CD4-positive, alpha-beta memory T cell (primary cell): Measurements from ENCODE around the gene CDH2. TPM values are rescaled to one million over a fixed set of nuclear protein-coding genes. Genes with fewer than 3 reads are reported as not detected.

Experiments
- CTCF ChIA-PET: fragments of 350-600 bp; sonication (Branson Sonifier 250); formaldehyde crosslinking; loops from one replicate; lab custom pipeline; 2021; ENCODE audit warnings: inconsistent platforms; ENCODE audit not compliant: partially characterized antibody; lab: Charles Lee
- POLR2A ChIA-PET: fragments of 350-600 bp; sonication (Branson Sonifier 250); formaldehyde crosslinking; loops from one replicate; lab custom pipeline; 2021; ENCODE audit not compliant: partially characterized antibody; lab: Charles Lee
- DNase-seq, 5 donors: peaks; one replicate each; pipeline versions ENCODE4 v3.0.0 to v3.0.0-alpha.2; 2020 to 2022; ENCODE audit warnings: mixed read lengths in 1 of 5
- H3K27ac ChIP-seq: one replicate; pipeline ENCODE4 v1.7.0; 2013; ENCODE audit warnings: low read depth, low read length
- H3K27me3 ChIP-seq: 2 replicates; pipeline ENCODE4 v1.7.0; 2013; ENCODE audit warnings: mild to moderate bottlenecking, low read length, moderate library complexity; ENCODE audit not compliant: insufficient read depth
- H3K36me3 ChIP-seq: 2 replicates; pipeline ENCODE4 v1.7.0; 2013; ENCODE audit warnings: mild to moderate bottlenecking, low read length, moderate library complexity; ENCODE audit not compliant: insufficient read depth
- H3K4me1 ChIP-seq: 2 replicates; pipeline ENCODE4 v1.7.0; 2013; ENCODE audit warnings: mild to moderate bottlenecking, low read length, moderate library complexity; ENCODE audit not compliant: insufficient read depth
- H3K4me3 ChIP-seq, 2 donors: one replicate each; pipeline ENCODE4 v1.7.0; 2013; ENCODE audit warnings: low read length in 2 of 2, mild to moderate bottlenecking in 1 of 2
- H3K9me3 ChIP-seq, 2 donors: one replicate each; pipeline ENCODE4 v1.7.0; 2013; ENCODE audit warnings: low read length in 2 of 2, control low read depth in 1 of 2; ENCODE audit not compliant: control insufficient read depth in 1 of 2
- H3K27ac Mint-ChIP-seq, 7 donors: one replicate each; pipeline ENCODE4 v1.8.0; 2020 to 2021; ENCODE audit warnings: mixed read lengths in 7 of 7, mild to moderate bottlenecking in 6 of 7, inconsistent platforms in 3 of 7, moderate library complexity in 3 of 7
- H3K27me3 Mint-ChIP-seq, 2 donors: one replicate each; pipeline ENCODE4 v1.8.0; 2020 to 2021; ENCODE audit warnings: mixed read lengths in 2 of 2
- H3K36me3 Mint-ChIP-seq, 2 donors: one replicate each; pipeline ENCODE4 v1.8.0; 2020 to 2021; ENCODE audit warnings: mixed read lengths in 2 of 2, inconsistent platforms in 1 of 2, mild to moderate bottlenecking in 1 of 2
- H3K4me1 Mint-ChIP-seq, 4 donors: one replicate each; pipeline ENCODE4 v1.8.0; 2020 to 2021; ENCODE audit warnings: mixed read lengths in 4 of 4, mild to moderate bottlenecking in 1 of 4
- H3K4me3 Mint-ChIP-seq, 8 donors: one replicate each; pipeline ENCODE4 v1.8.0; 2020 to 2021; ENCODE audit warnings: mixed read lengths in 8 of 8, mild to moderate bottlenecking in 7 of 8, moderate library complexity in 6 of 8, inconsistent platforms in 3 of 8
- H3K9me3 Mint-ChIP-seq, 8 donors: one replicate each; pipeline ENCODE4 v1.8.0; 2020 to 2021; ENCODE audit warnings: mixed read lengths in 8 of 8, mild to moderate bottlenecking in 5 of 8, inconsistent platforms in 3 of 8, moderate library complexity in 1 of 8
- intact Hi-C: fragments of 100-400 bp; cut with micrococcal nuclease; formaldehyde crosslinking; loops from one replicate; pipeline ENCODE4 v1.15.1; 2023
- polyA plus RNA-seq, 2 donors: library from polyadenylated mRNA; unstranded; fragments of 300-500 nt; fragmentation: Illumina TruSeq; gene quantifications; one replicate each; pipeline ENCODE4 v1.2.3, GENCODE V29; 2021
- total RNA-seq, 2 experiments: library from RNA; stranded (reverse); gene quantifications; one replicate each; pipeline ENCODE4 v1.2.3, GENCODE V29; 2021

CDH2 gene
- not detected for total RNA-seq
- not detected for polyA plus RNA-seq

DNA sequence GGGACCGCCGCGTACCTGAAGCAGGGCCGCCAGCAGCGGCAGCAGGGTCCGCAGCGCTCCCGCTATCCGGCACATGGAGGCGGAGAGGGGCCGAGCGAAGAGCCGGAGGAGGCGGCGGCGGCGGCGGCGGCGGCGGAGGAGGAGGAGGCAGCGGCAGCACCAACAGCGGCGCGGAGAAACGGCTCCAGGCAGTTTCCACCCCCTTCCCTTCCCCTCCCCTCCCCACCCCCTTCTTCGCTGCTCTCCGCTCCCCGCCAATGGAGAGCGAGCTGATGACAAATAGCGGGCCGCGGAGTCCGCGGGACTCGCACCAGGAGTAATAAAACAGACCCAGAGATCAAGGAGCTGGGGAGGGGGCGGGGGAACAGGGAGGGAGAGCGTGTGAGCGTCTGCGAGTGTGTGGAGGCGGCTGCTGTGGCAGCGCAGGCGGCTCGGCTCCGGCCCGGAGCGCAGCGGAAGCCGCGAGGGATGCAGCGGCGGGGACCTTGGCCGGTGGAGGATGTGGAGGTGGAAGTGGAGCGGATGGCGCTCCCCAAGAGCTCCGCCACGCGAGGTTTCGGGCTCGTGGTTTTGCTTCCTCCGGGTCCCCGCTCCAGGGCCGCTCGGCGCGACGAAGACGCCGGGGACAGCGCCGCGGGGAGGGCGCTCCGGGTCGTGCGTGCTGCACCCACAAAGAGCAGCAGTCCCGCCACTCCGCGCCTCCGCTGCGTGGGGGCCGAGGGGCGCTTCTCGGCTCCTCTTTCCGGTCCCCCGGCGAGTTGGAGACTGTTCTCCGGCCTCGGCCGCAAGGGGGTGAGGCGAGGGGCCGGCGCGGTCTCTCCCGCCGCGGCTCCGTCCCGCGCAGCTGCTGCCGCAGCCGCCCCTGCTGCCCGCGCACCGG is at the start of gene CDH2:
CDH2 (minus strand) TSS at position 183 of the 880 bp plus-strand sequence; CDS start at position 75, 108 bp downstream.
- Histone ChIP-seq H3K36me3 (no peaks in the 10 kb centered on the region), H3K4me3 (no peak within 1 kb of the TSS), H3K27ac (no peak within 1 kb of the TSS), H3K4me1 (no peaks in the 10 kb centered on the region), H3K9me3 (no peaks in the 10 kb centered on the region), H3K27me3 (no peaks in the 10 kb centered on the region)
- ChIA-PET CTCF (no interaction called here), POLR2A (no interaction called here)
- H3K9me3 Mint-ChIP-seq, result peaks cover 0 to 28% (median 18%) of the 10 kb centered on the region in 8 donors
- H3K27me3 Mint-ChIP-seq, result peaks cover 23 to 28% of the 10 kb centered on the region in 2 donors
- intact Hi-C loops, result no loop called here
- no peak within 1 kb of the TSS for H3K27ac Mint-ChIP-seq
- peak within 1 kb of the TSS in 7 of 8 donors; percentile 31 to 83 (median 60) for H3K4me3 Mint-ChIP-seq
- no peaks in the 10 kb centered on the region for H3K36me3 Mint-ChIP-seq
- H3K4me1 Mint-ChIP-seq, result peaks cover 3 to 15% (median 7%) of the 10 kb centered on the region in 4 donors
- no peak for DNase-seq

DNA sequence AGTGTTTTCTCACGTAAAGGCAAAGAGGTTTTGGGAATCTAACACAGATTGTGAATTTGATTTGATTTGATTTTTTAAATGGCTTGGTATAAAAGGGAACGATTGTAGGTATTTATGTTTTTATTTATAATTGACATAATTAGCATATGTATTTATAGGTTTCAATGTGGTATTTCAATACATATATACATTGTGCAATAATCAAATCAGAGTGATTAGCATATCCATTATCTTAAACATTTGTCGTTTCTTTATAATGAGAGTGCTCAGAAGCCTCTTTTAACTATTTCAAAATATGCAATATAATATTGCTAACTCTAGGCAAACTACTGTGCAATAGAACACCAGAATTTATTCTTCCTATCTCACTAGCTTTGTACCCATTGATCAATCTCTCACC is 35.1 kb upstream of the CDH2 start:
- POLR2A ChIA-PET, result no interaction called here
- intact Hi-C loops, result no loop called here
- Mint-ChIP-seq H3K27me3 (no peaks in the 10 kb centered on the region), H3K9me3 (peaks cover 0 to 16% (median 7%) of the 10 kb centered on the region in 8 donors), H3K36me3 (no peaks in the 10 kb centered on the region), H3K4me3 (no peak overlapping the region), H3K27ac (no peak overlapping the region), H3K4me1 (no peaks in the 10 kb centered on the region)
- Histone ChIP-seq H3K4me3 (no peak overlapping the region), H3K27ac (no peak overlapping the region), H3K27me3 (no peaks in the 10 kb centered on the region), H3K36me3 (no peaks in the 10 kb centered on the region), H3K9me3 (no peaks in the 10 kb centered on the region), H3K4me1 (no peaks in the 10 kb centered on the region)
- CTCF ChIA-PET, result no interaction called here
- no peak for DNase-seq

- no peaks in the 10 kb centered on the region for H3K27me3 ChIP-seq
- no peak overlapping the region for H3K4me3 Mint-ChIP-seq
- no peaks in the 10 kb centered on the region for H3K36me3 ChIP-seq
- no peak for DNase-seq
- no peaks in the 10 kb centered on the region for H3K4me1 Mint-ChIP-seq
- no peaks in the 10 kb centered on the region for H3K27me3 Mint-ChIP-seq
- ChIA-PET POLR2A (no interaction called here), CTCF (no interaction called here)
- intact Hi-C loops, result no loop called here
- H3K9me3 ChIP-seq, result no peaks in the 10 kb centered on the region
- H3K27ac ChIP-seq, result no peak overlapping the region
- H3K4me3 ChIP-seq, result no peak overlapping the region
- no peak overlapping the region for H3K27ac Mint-ChIP-seq
- peaks cover 0 to 23% (median 13%) of the 10 kb centered on the region in 8 donors for H3K9me3 Mint-ChIP-seq
- H3K36me3 Mint-ChIP-seq, result no peaks in the 10 kb centered on the region
- no peaks in the 10 kb centered on the region for H3K4me1 ChIP-seq
Measured at GRCh38 chr18:28208712-28209265, 31.9 kb upstream of the CDH2 start.

DNA sequence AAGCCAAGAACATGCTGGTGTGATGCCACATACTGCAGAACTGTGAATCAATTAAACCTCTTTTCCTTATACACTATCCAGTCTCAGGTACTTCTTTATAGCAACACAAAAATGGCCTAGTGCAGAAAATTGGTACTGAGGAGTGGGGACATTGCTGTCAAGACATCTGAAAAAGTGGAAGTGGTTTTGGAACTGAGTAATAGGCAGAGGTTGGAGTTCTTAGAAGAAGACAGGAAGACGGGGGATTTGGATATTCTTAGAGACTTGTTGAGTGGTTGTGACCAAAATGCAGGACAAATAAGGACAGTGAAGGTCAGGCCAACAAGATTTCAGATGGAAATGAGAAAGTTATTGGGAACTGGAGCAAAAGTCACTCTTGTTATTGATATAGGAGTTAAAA is 31.3 kb upstream of the CDH2 start:
- ChIA-PET POLR2A (no interaction called here), CTCF (no interaction called here)
- Mint-ChIP-seq H3K36me3 (no peaks in the 10 kb centered on the region), H3K27ac (no peak overlapping the region), H3K27me3 (no peaks in the 10 kb centered on the region), H3K4me3 (peak overlapping the region in 1 of 8 donors; percentile 3), H3K4me1 (no peaks in the 10 kb centered on the region), H3K9me3 (peaks cover 0 to 23% (median 13%) of the 10 kb centered on the region in 8 donors)
- intact Hi-C loops, result no loop called here
- Histone ChIP-seq H3K27me3 (no peaks in the 10 kb centered on the region), H3K4me1 (no peaks in the 10 kb centered on the region), H3K9me3 (no peaks in the 10 kb centered on the region), H3K27ac (no peak overlapping the region), H3K36me3 (no peaks in the 10 kb centered on the region), H3K4me3 (no peak overlapping the region)
- no peak for DNase-seq

DNA sequence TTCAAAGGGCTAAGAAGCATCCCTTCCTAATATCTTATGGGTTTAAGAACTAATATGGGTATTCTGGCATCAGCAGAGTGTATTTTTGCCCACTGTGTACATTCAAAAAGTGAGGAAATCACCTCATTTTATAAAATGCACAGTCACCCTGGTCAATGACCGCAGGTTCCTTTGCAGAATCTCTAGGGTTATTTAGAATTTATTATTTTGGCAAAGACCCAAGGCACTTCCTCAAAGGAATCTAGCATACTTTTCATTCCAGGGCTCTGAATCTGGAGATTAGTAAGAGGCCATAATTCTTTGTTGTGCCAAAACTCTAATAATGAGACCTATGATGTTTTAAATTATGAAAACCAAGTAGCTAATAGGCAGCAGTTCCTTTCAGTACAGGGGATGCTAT is 27.2 kb upstream of the CDH2 start:
- H3K36me3 Mint-ChIP-seq, result no peaks in the 10 kb centered on the region
- H3K4me3 Mint-ChIP-seq, result no peak overlapping the region
- H3K27me3 ChIP-seq, result no peaks in the 10 kb centered on the region
- CTCF ChIA-PET, result no interaction called here
- no peaks in the 10 kb centered on the region for H3K4me1 Mint-ChIP-seq
- no peaks in the 10 kb centered on the region for H3K4me1 ChIP-seq
- intact Hi-C loops, result no loop called here
- H3K27ac Mint-ChIP-seq, result no peak overlapping the region
- H3K9me3 ChIP-seq, result no peaks in the 10 kb centered on the region
- no peaks in the 10 kb centered on the region for H3K36me3 ChIP-seq
- no peak for DNase-seq
- H3K27ac ChIP-seq, result no peak overlapping the region
- H3K27me3 Mint-ChIP-seq, result no peaks in the 10 kb centered on the region
- POLR2A ChIA-PET, result no interaction called here
- peaks cover 2 to 30% (median 17%) of the 10 kb centered on the region in 8 donors for H3K9me3 Mint-ChIP-seq
- no peak overlapping the region for H3K4me3 ChIP-seq

GRCh38 chr18:28201056-28201455 is 24.1 kb upstream of the CDH2 start:
- Mint-ChIP-seq H3K36me3 (no peaks in the 10 kb centered on the region), H3K27me3 (no peaks in the 10 kb centered on the region), H3K4me1 (no peaks in the 10 kb centered on the region), H3K4me3 (no peak overlapping the region), H3K9me3 (peaks cover 2 to 21% (median 9%) of the 10 kb centered on the region in 8 donors), H3K27ac (no peak overlapping the region)
- H3K4me3 ChIP-seq, result no peak overlapping the region
- ChIA-PET CTCF (no interaction called here), POLR2A (no interaction called here)
- no peak overlapping the region for H3K27ac ChIP-seq
- intact Hi-C loops, result no loop called here
- no peaks in the 10 kb centered on the region for H3K9me3 ChIP-seq
- DNase-seq, result no peak
- no peaks in the 10 kb centered on the region for H3K36me3 ChIP-seq
- H3K4me1 ChIP-seq, result no peaks in the 10 kb centered on the region
- H3K27me3 ChIP-seq, result no peaks in the 10 kb centered on the region

- H3K4me3 ChIP-seq, result no peak overlapping the region
- intact Hi-C loops, result no loop called here
- ChIA-PET CTCF (no interaction called here), POLR2A (no interaction called here)
- no peaks in the 10 kb centered on the region for H3K36me3 ChIP-seq
- Mint-ChIP-seq H3K9me3 (peaks cover 4 to 30% (median 11%) of the 10 kb centered on the region in 8 donors), H3K4me3 (no peak overlapping the region), H3K27ac (no peak overlapping the region), H3K36me3 (no peaks in the 10 kb centered on the region), H3K4me1 (no peaks in the 10 kb centered on the region), H3K27me3 (no peaks in the 10 kb centered on the region)
- no peak overlapping the region for H3K27ac ChIP-seq
- DNase-seq, result no peak
- H3K9me3 ChIP-seq, result no peaks in the 10 kb centered on the region
- no peaks in the 10 kb centered on the region for H3K4me1 ChIP-seq
- H3K27me3 ChIP-seq, result no peaks in the 10 kb centered on the region
Measured at GRCh38 chr18:28198620-28199019, 21.7 kb upstream of the CDH2 start.
